ENCODE data around the gene SPOCK2.

Gene SPOCK2

GRCh38 chr10:72058989-72059842 is 29.1 kb downstream of the SPOCK2 start:
- no peak overlapping the region for H3K4me3 ChIP-seq (ENCODE audit: low read length in 2 of 2)
- H3K9ac ChIP-seq (ENCODE audit: low read depth in 1 of 2, low read length in 2 of 2): no peak overlapping the region
- H3K9me3 ChIP-seq (ENCODE audit: control insufficient read depth in 2 of 2, low read length in 2 of 2): no peaks in the 10 kb centered on the region
- peaks cover 0 to 5% of the 10 kb centered on the region in 2 donors for H3K4me1 ChIP-seq (ENCODE audit: control insufficient read depth in 2 of 2, insufficient read depth in 2 of 2, low read length in 2 of 2)
- no peak overlapping the region for H3K27ac ChIP-seq (ENCODE audit: low read depth in 2 of 2, low read length in 2 of 2)
- no peaks in the 10 kb centered on the region for H3K36me3 ChIP-seq (ENCODE audit: control insufficient read depth in 2 of 2, insufficient read depth in 2 of 2, low read length in 2 of 2)
- H3K27me3 ChIP-seq (ENCODE audit: control insufficient read depth in 2 of 2, insufficient read depth in 2 of 2, low read length in 2 of 2): no peaks in the 10 kb centered on the region

GRCh38 chr10:72058347-72058898 is 29.9 kb downstream of the SPOCK2 start:
- no peak overlapping the region for H3K9ac ChIP-seq (ENCODE audit: low read depth in 1 of 2, low read length in 2 of 2)
- H3K9me3 ChIP-seq (ENCODE audit: control insufficient read depth in 2 of 2, low read length in 2 of 2): no peaks in the 10 kb centered on the region
- no peak overlapping the region for H3K4me3 ChIP-seq (ENCODE audit: low read length in 2 of 2)
- no peak overlapping the region for H3K27ac ChIP-seq (ENCODE audit: low read depth in 2 of 2, low read length in 2 of 2)
- H3K27me3 ChIP-seq (ENCODE audit: control insufficient read depth in 2 of 2, insufficient read depth in 2 of 2, low read length in 2 of 2): no peaks in the 10 kb centered on the region
- H3K4me1 ChIP-seq (ENCODE audit: control insufficient read depth in 2 of 2, insufficient read depth in 2 of 2, low read length in 2 of 2): no peaks in the 10 kb centered on the region
- H3K36me3 ChIP-seq (ENCODE audit: control insufficient read depth in 2 of 2, insufficient read depth in 2 of 2, low read length in 2 of 2): no peaks in the 10 kb centered on the region

DNA sequence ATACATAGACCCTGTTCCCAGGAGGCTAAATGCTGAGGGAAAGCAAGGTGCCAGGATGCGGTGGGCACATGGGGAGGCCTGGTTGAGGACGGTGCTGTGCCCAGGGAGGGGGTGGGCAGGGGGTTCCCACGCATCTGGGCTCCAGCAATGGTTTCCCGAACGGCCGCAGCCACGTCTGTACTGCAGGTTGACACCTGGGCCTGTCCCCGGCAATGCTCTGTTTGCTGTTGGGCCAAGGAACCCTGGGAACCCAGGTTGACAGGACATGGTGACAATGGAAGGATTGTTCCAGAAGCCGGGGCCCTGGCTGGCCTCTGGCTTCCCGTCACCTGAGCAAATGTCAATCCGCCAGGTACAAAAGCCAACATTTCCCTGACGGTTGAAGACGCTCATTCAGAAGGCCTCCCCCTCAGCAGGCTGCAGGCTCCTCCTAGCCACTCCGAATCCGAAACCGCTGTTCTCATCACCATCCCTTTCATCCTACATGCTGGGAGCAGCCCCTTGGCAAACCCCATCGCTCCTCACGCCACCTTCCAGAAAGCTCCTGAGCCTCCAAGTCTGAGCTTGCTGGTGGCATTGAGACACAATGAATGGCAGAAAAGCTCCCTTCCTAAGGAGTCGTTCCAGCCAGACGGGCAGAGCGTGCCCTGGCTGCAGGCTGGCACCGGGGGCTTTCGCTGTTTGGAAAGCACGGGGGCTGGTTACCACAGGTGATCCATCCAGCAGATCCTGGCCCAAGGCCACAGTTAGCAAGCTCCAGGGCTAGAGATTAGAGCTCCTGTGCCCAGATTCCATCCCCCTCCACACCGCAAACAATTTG is 31.2 kb downstream of the SPOCK2 start:
- Histone ChIP-seq H3K27ac (ENCODE audit: low read depth in 2 of 2, low read length in 2 of 2) (no peak overlapping the region), H3K9ac (ENCODE audit: low read depth in 1 of 2, low read length in 2 of 2) (no peak overlapping the region), H3K36me3 (ENCODE audit: control insufficient read depth in 2 of 2, insufficient read depth in 2 of 2, low read length in 2 of 2) (no peaks in the 10 kb centered on the region), H3K4me1 (ENCODE audit: control insufficient read depth in 2 of 2, insufficient read depth in 2 of 2, low read length in 2 of 2) (no peaks in the 10 kb centered on the region), H3K27me3 (ENCODE audit: control insufficient read depth in 2 of 2, insufficient read depth in 2 of 2, low read length in 2 of 2) (no peaks in the 10 kb centered on the region), H3K9me3 (ENCODE audit: control insufficient read depth in 2 of 2, low read length in 2 of 2) (no peaks in the 10 kb centered on the region), H3K4me3 (ENCODE audit: low read length in 2 of 2) (no peak overlapping the region)

GRCh38 chr10:72056113-72056512 is 32.2 kb downstream of the SPOCK2 start:
- Histone ChIP-seq H3K36me3 (ENCODE audit: control insufficient read depth in 2 of 2, insufficient read depth in 2 of 2, low read length in 2 of 2) (no peaks in the 10 kb centered on the region), H3K27me3 (ENCODE audit: control insufficient read depth in 2 of 2, insufficient read depth in 2 of 2, low read length in 2 of 2) (no peaks in the 10 kb centered on the region), H3K27ac (ENCODE audit: low read depth in 2 of 2, low read length in 2 of 2) (no peak overlapping the region), H3K4me1 (ENCODE audit: control insufficient read depth in 2 of 2, insufficient read depth in 2 of 2, low read length in 2 of 2) (no peaks in the 10 kb centered on the region), H3K4me3 (ENCODE audit: low read length in 2 of 2) (no peak overlapping the region), H3K9me3 (ENCODE audit: control insufficient read depth in 2 of 2, low read length in 2 of 2) (no peaks in the 10 kb centered on the region), H3K9ac (ENCODE audit: low read depth in 1 of 2, low read length in 2 of 2) (no peak overlapping the region)

DNA sequence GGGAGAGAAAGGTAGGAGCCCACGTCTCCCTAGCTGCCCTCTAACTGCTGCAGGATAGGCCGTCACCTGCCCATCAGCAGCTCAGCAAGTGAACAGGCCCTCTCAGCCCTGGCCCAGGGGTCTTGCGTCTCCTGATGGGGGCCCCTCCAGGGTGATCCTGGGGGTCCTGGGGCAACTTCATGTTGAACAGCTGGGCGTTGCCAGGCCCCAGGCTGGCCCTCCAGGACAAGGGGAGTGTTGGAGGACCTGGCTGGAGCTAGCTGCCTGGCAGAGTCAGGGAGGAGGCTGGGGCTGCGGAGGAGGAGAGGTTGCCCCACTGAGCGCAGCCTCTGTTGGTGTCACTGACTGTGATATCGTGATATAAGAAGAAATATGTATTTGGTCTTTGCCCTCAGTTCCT is 34.7 kb downstream of the SPOCK2 start:
- Histone ChIP-seq H3K9ac (ENCODE audit: low read depth in 1 of 2, low read length in 2 of 2) (no peak overlapping the region), H3K27ac (ENCODE audit: low read depth in 2 of 2, low read length in 2 of 2) (no peak overlapping the region), H3K9me3 (ENCODE audit: control insufficient read depth in 2 of 2, low read length in 2 of 2) (peaks cover 0 to 2% of the 10 kb centered on the region in 2 donors), H3K4me1 (ENCODE audit: control insufficient read depth in 2 of 2, insufficient read depth in 2 of 2, low read length in 2 of 2) (no peaks in the 10 kb centered on the region), H3K4me3 (ENCODE audit: low read length in 2 of 2) (no peak overlapping the region), H3K27me3 (ENCODE audit: control insufficient read depth in 2 of 2, insufficient read depth in 2 of 2, low read length in 2 of 2) (no peaks in the 10 kb centered on the region), H3K36me3 (ENCODE audit: control insufficient read depth in 2 of 2, insufficient read depth in 2 of 2, low read length in 2 of 2) (no peaks in the 10 kb centered on the region)

DNA sequence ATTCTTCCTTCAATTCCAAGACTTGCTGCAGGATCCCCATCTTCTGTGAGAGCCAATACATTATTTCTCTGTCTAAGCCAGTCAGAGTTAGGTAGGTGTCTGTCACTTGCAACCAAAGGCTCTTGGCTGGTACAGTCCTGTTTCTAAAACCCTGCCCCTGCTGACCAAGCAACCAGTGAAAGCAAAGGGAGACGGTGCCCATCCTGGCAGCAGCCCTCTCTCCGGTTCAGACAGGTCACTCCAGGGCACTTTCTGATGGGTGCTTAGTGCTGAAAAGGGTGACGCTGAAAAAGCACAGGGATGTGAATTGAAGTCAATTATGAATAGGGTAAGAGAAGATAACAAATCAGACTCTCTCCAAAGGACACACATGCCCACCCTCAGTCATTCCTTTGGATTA is 37.5 kb downstream of the SPOCK2 start:
- no peaks in the 10 kb centered on the region for H3K4me1 ChIP-seq (ENCODE audit: control insufficient read depth in 2 of 2, insufficient read depth in 2 of 2, low read length in 2 of 2)
- no peaks in the 10 kb centered on the region for H3K36me3 ChIP-seq (ENCODE audit: control insufficient read depth in 2 of 2, insufficient read depth in 2 of 2, low read length in 2 of 2)
- H3K27ac ChIP-seq (ENCODE audit: low read depth in 2 of 2, low read length in 2 of 2): no peak overlapping the region

GRCh38 chr10:72049969-72050781 is 38.2 kb downstream of the SPOCK2 start:
- no peaks in the 10 kb centered on the region for H3K36me3 ChIP-seq (ENCODE audit: control insufficient read depth in 2 of 2, insufficient read depth in 2 of 2, low read length in 2 of 2)
- no peak overlapping the region for H3K4me3 ChIP-seq (ENCODE audit: low read length in 2 of 2)
- peaks cover 0 to 2% of the 10 kb centered on the region in 2 donors for H3K9me3 ChIP-seq (ENCODE audit: control insufficient read depth in 2 of 2, low read length in 2 of 2)
- no peak overlapping the region for H3K9ac ChIP-seq (ENCODE audit: low read depth in 1 of 2, low read length in 2 of 2)
- H3K27me3 ChIP-seq (ENCODE audit: control insufficient read depth in 2 of 2, insufficient read depth in 2 of 2, low read length in 2 of 2): no peaks in the 10 kb centered on the region
- no peak overlapping the region for H3K27ac ChIP-seq (ENCODE audit: low read depth in 2 of 2, low read length in 2 of 2)
- H3K4me1 ChIP-seq (ENCODE audit: control insufficient read depth in 2 of 2, insufficient read depth in 2 of 2, low read length in 2 of 2): no peaks in the 10 kb centered on the region

More for the DNA sequence above, 37.5 kb downstream of the SPOCK2 start:
- Histone ChIP-seq H3K27me3 (ENCODE audit: control insufficient read depth in 2 of 2, insufficient read depth in 2 of 2, low read length in 2 of 2) (no peaks in the 10 kb centered on the region), H3K4me3 (ENCODE audit: low read length in 2 of 2) (no peak overlapping the region), H3K9me3 (ENCODE audit: control insufficient read depth in 2 of 2, low read length in 2 of 2) (peaks cover 0 to 2% of the 10 kb centered on the region in 2 donors), H3K9ac (ENCODE audit: low read depth in 1 of 2, low read length in 2 of 2) (no peak overlapping the region)

DNA sequence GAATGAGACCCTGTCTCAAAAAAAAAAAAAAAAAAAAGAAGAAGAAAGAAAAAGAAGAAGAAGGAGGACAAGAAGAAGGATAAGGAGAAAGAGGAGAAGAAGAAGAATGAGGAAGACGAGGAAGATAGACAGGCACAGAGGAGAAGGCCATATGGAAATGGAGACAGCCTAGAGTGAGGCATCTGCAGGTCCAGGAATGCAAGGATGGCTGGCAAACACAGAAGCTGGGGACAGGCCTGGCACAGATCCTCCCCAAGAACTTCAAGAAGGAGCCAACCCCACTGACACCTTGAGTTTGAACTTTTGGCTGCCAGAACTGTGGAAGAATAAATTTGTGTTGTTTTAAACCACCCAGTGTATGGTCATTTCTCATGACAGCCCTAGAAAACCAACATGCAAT is 38.9 kb downstream of the SPOCK2 start:
- H3K36me3 ChIP-seq (ENCODE audit: control insufficient read depth in 2 of 2, insufficient read depth in 2 of 2, low read length in 2 of 2): no peaks in the 10 kb centered on the region
- no peaks in the 10 kb centered on the region for H3K27me3 ChIP-seq (ENCODE audit: control insufficient read depth in 2 of 2, insufficient read depth in 2 of 2, low read length in 2 of 2)
- H3K4me1 ChIP-seq (ENCODE audit: control insufficient read depth in 2 of 2, insufficient read depth in 2 of 2, low read length in 2 of 2): no peaks in the 10 kb centered on the region
- no peak overlapping the region for H3K4me3 ChIP-seq (ENCODE audit: low read length in 2 of 2)
- no peak overlapping the region for H3K9ac ChIP-seq (ENCODE audit: low read depth in 1 of 2, low read length in 2 of 2)
- H3K9me3 ChIP-seq (ENCODE audit: control insufficient read depth in 2 of 2, low read length in 2 of 2): peaks cover 0 to 2% of the 10 kb centered on the region in 2 donors
- H3K27ac ChIP-seq (ENCODE audit: low read depth in 2 of 2, low read length in 2 of 2): no peak overlapping the region

GRCh38 chr10:72048450-72049124 is 39.8 kb downstream of the SPOCK2 start:
- H3K4me1 ChIP-seq (ENCODE audit: control insufficient read depth in 2 of 2, insufficient read depth in 2 of 2, low read length in 2 of 2): no peaks in the 10 kb centered on the region

More at GRCh38 chr10:72048450-72049124, 39.8 kb downstream of the SPOCK2 start:
- Histone ChIP-seq H3K4me3 (ENCODE audit: low read length in 2 of 2) (no peak overlapping the region), H3K9ac (ENCODE audit: low read depth in 1 of 2, low read length in 2 of 2) (no peak overlapping the region), H3K27me3 (ENCODE audit: control insufficient read depth in 2 of 2, insufficient read depth in 2 of 2, low read length in 2 of 2) (no peaks in the 10 kb centered on the region), H3K27ac (ENCODE audit: low read depth in 2 of 2, low read length in 2 of 2) (no peak overlapping the region), H3K36me3 (ENCODE audit: control insufficient read depth in 2 of 2, insufficient read depth in 2 of 2, low read length in 2 of 2) (no peaks in the 10 kb centered on the region), H3K9me3 (ENCODE audit: control insufficient read depth in 2 of 2, low read length in 2 of 2) (peaks cover 0 to 2% of the 10 kb centered on the region in 2 donors)

Data from mucosa of rectum (tissue), 2 donors.